Nephron progenitor cell (in vitro differentiated cells): ENCODE data around the gene RSRP1.

ENCODE experiments used
- DNase-seq: peaks from one replicate; pipeline ENCODE4 v3.0.0; 2021
- H3K27ac Mint-ChIP-seq: 2 replicates; pipeline ENCODE4 v1.8.0; 2021; ENCODE audit warnings: mild to moderate bottlenecking, moderate library complexity, mixed read lengths
- H3K27me3 Mint-ChIP-seq: 2 replicates; pipeline ENCODE4 v1.8.0; 2021; ENCODE audit warnings: mild to moderate bottlenecking, low read depth, mixed read lengths; ENCODE audit not compliant: poor library complexity
- H3K36me3 Mint-ChIP-seq: 2 replicates; pipeline ENCODE4 v1.8.0; 2021; ENCODE audit warnings: low read depth, mixed read lengths
- H3K4me1 Mint-ChIP-seq: 2 replicates; pipeline ENCODE4 v1.8.0; 2021; ENCODE audit warnings: mixed read lengths
- H3K4me3 Mint-ChIP-seq: 2 replicates; pipeline ENCODE4 v1.8.0; 2021; ENCODE audit warnings: mild to moderate bottlenecking, moderate library complexity, mixed read lengths
- H3K9me3 Mint-ChIP-seq: 2 replicates; pipeline ENCODE4 v1.8.0; 2021; ENCODE audit warnings: mild to moderate bottlenecking, moderate library complexity, mixed read lengths
- CTCF ChIP-seq: fragments of 200-600 bp; sonication (generic); IDR thresholded peaks from 2 replicates; pipeline ENCODE4 v1.5.0; 2021; ENCODE audit warnings: antibody characterized with exemption

Gene RSRP1

GRCh38 chr1:25232866-25233784, 14.1 kb downstream of the RSRP1 start:
- Mint-ChIP-seq H3K9me3 (no peaks in the 10 kb centered on the region), H3K36me3 (peaks cover 34% of the 10 kb centered on the region), H3K27ac (no peak overlapping the region), H3K27me3 (peaks cover 7% of the 10 kb centered on the region), H3K4me3 (no peak overlapping the region), H3K4me1 (peaks cover 30% of the 10 kb centered on the region)
- peak; percentile 64 for DNase-seq
- no peak for TF ChIP-seq CTCF

GRCh38 chr1:25232027-25232865, 15.0 kb downstream of the RSRP1 start, which contains the start of gene SYF2:
SYF2 (minus strand) TSS chr1:25232502; CDS start chr1:25232467, 35 bp downstream.
- H3K27ac Mint-ChIP-seq, result no peak within 1 kb of the TSS

GRCh38 chr1:25223471-25223870, 23.8 kb downstream of the RSRP1 start:
- no peak for DNase-seq
- no peaks in the 10 kb centered on the region for H3K27me3 Mint-ChIP-seq
- no peak overlapping the region for H3K4me3 Mint-ChIP-seq
- no peak for TF ChIP-seq CTCF
- H3K9me3 Mint-ChIP-seq, result no peaks in the 10 kb centered on the region
- H3K27ac Mint-ChIP-seq, result no peak overlapping the region
- H3K4me1 Mint-ChIP-seq, result no peaks in the 10 kb centered on the region
- peaks cover 61% of the 10 kb centered on the region for H3K36me3 Mint-ChIP-seq

More at GRCh38 chr1:25232027-25232865, 15.0 kb downstream of the RSRP1 start, which contains the start of gene SYF2:
- peak; percentile 92 for DNase-seq
- Mint-ChIP-seq H3K4me3 (no peak within 1 kb of the TSS), H3K27me3 (peaks cover 4% of the 10 kb centered on the region), H3K9me3 (no peaks in the 10 kb centered on the region), H3K4me1 (peaks cover 23% of the 10 kb centered on the region), H3K36me3 (peaks cover 41% of the 10 kb centered on the region)
- TF ChIP-seq CTCF, result no peak

GRCh38 chr1:25222606-25223005, 24.6 kb downstream of the RSRP1 start:
- Mint-ChIP-seq H3K36me3 (peaks cover 55% of the 10 kb centered on the region), H3K27ac (no peak overlapping the region), H3K4me3 (no peak overlapping the region), H3K4me1 (no peaks in the 10 kb centered on the region), H3K27me3 (peaks cover 3% of the 10 kb centered on the region), H3K9me3 (no peaks in the 10 kb centered on the region)
- no peak for TF ChIP-seq CTCF
- DNase-seq, result no peak

- Mint-ChIP-seq H3K36me3 (peaks cover 41% of the 10 kb centered on the region), H3K27me3 (peaks cover 15% of the 10 kb centered on the region), H3K9me3 (no peaks in the 10 kb centered on the region), H3K4me1 (no peaks in the 10 kb centered on the region), H3K27ac (no peak overlapping the region), H3K4me3 (no peak overlapping the region)
- DNase-seq, result no peak
- TF ChIP-seq CTCF, result no peak
Observed at GRCh38 chr1:25220666-25221065, 26.6 kb downstream of the RSRP1 start.
